Measurements from ENCODE around the gene HIVEP3.

Gene HIVEP3

GRCh38 chr1:41640141-41640751, 278.5 kb downstream of the HIVEP3 start:
- H3K4me2 ChIP-seq = no peak overlapping the region
- no peaks in the 10 kb centered on the region for H3K36me3 ChIP-seq (ENCODE audit: insufficient read depth)
- H4K20me1 ChIP-seq (ENCODE audit: insufficient read depth) = no peaks in the 10 kb centered on the region
- no peak overlapping the region for H3K9ac ChIP-seq
- H2AFZ ChIP-seq (ENCODE audit: low read depth) = no peak overlapping the region
- H3K79me2 ChIP-seq (ENCODE audit: insufficient read depth, low read depth) = no peaks in the 10 kb centered on the region
- H3K4me1 ChIP-seq (ENCODE audit: low read depth, poor library complexity, severe bottlenecking) = no peaks in the 10 kb centered on the region
- H3K4me3 ChIP-seq (IDR thresholded peaks at IDR 0.05; ENCODE audit: insufficient read depth, low read depth, low read length) = no peak overlapping the region
- no peaks in the 10 kb centered on the region for H3K27me3 ChIP-seq (ENCODE audit: insufficient read depth, low read depth)
- TF ChIP-seq CTCF (conservative IDR thresholded peaks at IDR 0.05; ENCODE audit: low read depth, low read length) = no peak
- no peak overlapping the region for H3K27ac ChIP-seq

- TF ChIP-seq CTCF (conservative IDR thresholded peaks at IDR 0.05; ENCODE audit: low read depth, low read length) = no peak
- no peaks in the 10 kb centered on the region for H3K4me1 ChIP-seq (ENCODE audit: low read depth, poor library complexity, severe bottlenecking)
- H3K79me2 ChIP-seq (ENCODE audit: insufficient read depth, low read depth) = no peaks in the 10 kb centered on the region
- no peaks in the 10 kb centered on the region for H3K27me3 ChIP-seq (ENCODE audit: insufficient read depth, low read depth)
- H4K20me1 ChIP-seq (ENCODE audit: insufficient read depth) = no peaks in the 10 kb centered on the region
- no peak overlapping the region for H3K9ac ChIP-seq
- H3K4me3 ChIP-seq (IDR thresholded peaks at IDR 0.05; ENCODE audit: insufficient read depth, low read depth, low read length) = no peak overlapping the region
- H3K36me3 ChIP-seq (ENCODE audit: insufficient read depth) = no peaks in the 10 kb centered on the region
- H2AFZ ChIP-seq (ENCODE audit: low read depth) = no peak overlapping the region
- no peak overlapping the region for H3K4me2 ChIP-seq
- H3K27ac ChIP-seq = no peak overlapping the region
These were observed 279.3 kb downstream of the HIVEP3 start for GRCh38 chr1:41639332-41639936.

GRCh38 chr1:41638086-41639024, 280.4 kb downstream of the HIVEP3 start:
- no peaks in the 10 kb centered on the region for H3K36me3 ChIP-seq (ENCODE audit: insufficient read depth)
- H3K27me3 ChIP-seq (ENCODE audit: insufficient read depth, low read depth) = no peaks in the 10 kb centered on the region
- H2AFZ ChIP-seq (ENCODE audit: low read depth) = no peak overlapping the region
- H3K4me1 ChIP-seq (ENCODE audit: low read depth, poor library complexity, severe bottlenecking) = no peaks in the 10 kb centered on the region
- no peak overlapping the region for H3K27ac ChIP-seq
- H3K4me3 ChIP-seq (IDR thresholded peaks at IDR 0.05; ENCODE audit: insufficient read depth, low read depth, low read length) = no peak overlapping the region
- H4K20me1 ChIP-seq (ENCODE audit: insufficient read depth) = no peaks in the 10 kb centered on the region
- no peak overlapping the region for H3K4me2 ChIP-seq
- H3K9ac ChIP-seq = no peak overlapping the region
- H3K79me2 ChIP-seq (ENCODE audit: insufficient read depth, low read depth) = no peaks in the 10 kb centered on the region
- TF ChIP-seq CTCF (conservative IDR thresholded peaks at IDR 0.05; ENCODE audit: low read depth, low read length) = no peak

- Histone ChIP-seq H3K36me3 (ENCODE audit: insufficient read depth) (no peaks in the 10 kb centered on the region), H3K4me3 (IDR thresholded peaks at IDR 0.05; ENCODE audit: insufficient read depth, low read depth, low read length) (no peak overlapping the region), H2AFZ (ENCODE audit: low read depth) (no peak overlapping the region), H3K9ac (no peak overlapping the region), H3K27ac (no peak overlapping the region), H4K20me1 (ENCODE audit: insufficient read depth) (no peaks in the 10 kb centered on the region), H3K27me3 (ENCODE audit: insufficient read depth, low read depth) (no peaks in the 10 kb centered on the region), H3K4me2 (no peak overlapping the region), H3K4me1 (ENCODE audit: low read depth, poor library complexity, severe bottlenecking) (no peaks in the 10 kb centered on the region), H3K79me2 (ENCODE audit: insufficient read depth, low read depth) (no peaks in the 10 kb centered on the region)
- no peak for TF ChIP-seq CTCF (conservative IDR thresholded peaks at IDR 0.05; ENCODE audit: low read depth, low read length)
These were observed 281.4 kb downstream of the HIVEP3 start for GRCh38 chr1:41637367-41637766.

Measured in KMS-11 (cell line).